Lung (tissue), 12 donors: ENCODE measurements around the gene DNMBP. TPM values are rescaled to one million over a fixed set of nuclear protein-coding genes. Genes with fewer than 3 reads are reported as not detected.

Source experiments
- ATAC-seq: fragments of 200-7000 bp; cut with Tn5 transposase; one replicate; pipeline ENCODE4 v1.9.1; 2020; ENCODE audit warnings: moderate number of reproducible peaks; ENCODE audit not compliant: insufficient read depth, low FRiP score
- DNase-seq, 3 donors: peaks; one replicate each; pipeline ENCODE4 v3.0.0-alpha.2; 2013 to 2017
- H3K27ac ChIP-seq, 2 donors: one replicate each; pipeline ENCODE4 v1.5.1; 2013; ENCODE audit warnings: mild to moderate bottlenecking in 2 of 2, moderate library complexity in 2 of 2, control low read depth in 1 of 2, inconsistent platforms in 1 of 2, low read depth in 1 of 2, low read length in 1 of 2
- H3K27me3 ChIP-seq, 3 donors: one replicate each; pipeline ENCODE4 v1.5.1; 2013; ENCODE audit warnings: low read length in 2 of 3; ENCODE audit not compliant: control insufficient read depth in 3 of 3, insufficient read depth in 3 of 3
- H3K36me3 ChIP-seq, 4 donors: one replicate each; pipeline ENCODE4 v1.5.1; 2013; ENCODE audit warnings: low read length in 4 of 4, mild to moderate bottlenecking in 1 of 4, moderate library complexity in 1 of 4; ENCODE audit not compliant: control insufficient read depth in 4 of 4, insufficient read depth in 4 of 4
- H3K4me1 ChIP-seq, 5 donors: one replicate each; pipeline ENCODE4 v1.5.1; 2013; ENCODE audit warnings: low read length in 5 of 5, mild to moderate bottlenecking in 2 of 5, moderate library complexity in 1 of 5; ENCODE audit not compliant: control insufficient read depth in 5 of 5, insufficient read depth in 5 of 5
- H3K4me3 ChIP-seq: one replicate; pipeline ENCODE4 v1.5.1; 2013; ENCODE audit warnings: mild to moderate bottlenecking, control low read depth, moderate library complexity
- H3K9ac ChIP-seq, 2 donors: one replicate each; pipeline ENCODE4 v1.5.1; 2013; ENCODE audit warnings: low read length in 2 of 2, control low read depth in 1 of 2; ENCODE audit not compliant: insufficient read depth in 1 of 2
- H3K9me3 ChIP-seq, 4 donors: one replicate each; pipeline ENCODE4 v1.5.1; 2013; ENCODE audit warnings: low read length in 3 of 4, mild to moderate bottlenecking in 1 of 4, moderate library complexity in 1 of 4; ENCODE audit not compliant: control insufficient read depth in 4 of 4, insufficient read depth in 3 of 4
- CTCF ChIP-seq: IDR thresholded peaks from 2 replicates; pipeline ENCODE4 v1.5.1; 2012; ENCODE audit warnings: mild to moderate bottlenecking; ENCODE audit errors: control extremely low read depth, extremely low read depth
- WGBS, 2 donors: extraction: QIAGEN DNeasy Blood & Tissue Kit; methylation state at CpG; one replicate each; pipeline ENCODE4 v1.1.7; 2013; 5-methylcytosine and 5-hydroxymethylcytosine counted together
- polyA plus RNA-seq, 2 donors: library from polyadenylated mRNA; stranded (reverse); fragments of 200-250 nt; gene quantifications; one replicate each; pipeline ENCODE4 v1.2.1, GENCODE V29; 2013
- total RNA-seq, 2 donors: library from RNA; depleted of rRNA in 1 of 2; stranded (reverse); fragments of >200 nt in 1 of 2; gene quantifications; one replicate each; pipeline ENCODE4 v1.2.1, GENCODE V29; 2014 to 2021
- donor health status: control.
- donor health status: control.
- donor health status: Bipolar disorder and iron deficiency.
- donor health status: healthy.
- donor health status: DM: yes; HTN: yes; CAD: no.

Gene DNMBP
- total and polyA plus RNA-seq, 4 donors = 6.5 to 31.0 (median 12.5) TPM

- Histone ChIP-seq H3K36me3 (peaks cover 0 to 2% (median 0%) of the 10 kb centered on the region in 4 donors), H3K9ac (no peak overlapping the region), H3K27ac (no peak overlapping the region), H3K27me3 (no peaks in the 10 kb centered on the region), H3K9me3 (no peaks in the 10 kb centered on the region), H3K4me3 (no peak overlapping the region), H3K4me1 (peaks cover 0 to 22% (median 0%) of the 10 kb centered on the region in 5 donors)
- 73 to 83% methylated on average over 3 of the region's 3 CpGs for whole genome bisulfite sequencing, 2 donors
- ATAC-seq = no peak
- no peak for DNase-seq
- TF ChIP-seq CTCF = no peak
Measured at GRCh38 chr10:99853655-99854054, 156.1 kb downstream of the DNMBP start.

- Histone ChIP-seq H3K9ac (no peak overlapping the region), H3K4me3 (no peak overlapping the region), H3K36me3 (peaks cover 0 to 2% (median 0%) of the 10 kb centered on the region in 4 donors), H3K27me3 (no peaks in the 10 kb centered on the region), H3K4me1 (peaks cover 0 to 22% (median 0%) of the 10 kb centered on the region in 5 donors), H3K27ac (no peak overlapping the region), H3K9me3 (no peaks in the 10 kb centered on the region)
- TF ChIP-seq CTCF = no peak
- 60 to 75% methylated on average over 3 of the region's 3 CpGs for WGBS, 2 donors
- ATAC-seq (no peak), DNase-seq (no peak)
Measured at GRCh38 chr10:99852481-99853213, 157.1 kb downstream of the DNMBP start.

GRCh38 chr10:99851825-99852224, 157.9 kb downstream of the DNMBP start:
- DNase-seq (no peak), ATAC-seq (no peak)
- 96 to 97% methylated on average over 3 of the region's 3 CpGs for WGBS, 2 donors
- Histone ChIP-seq H3K9ac (no peak overlapping the region), H3K27me3 (no peaks in the 10 kb centered on the region), H3K36me3 (peaks cover 0 to 2% (median 0%) of the 10 kb centered on the region in 4 donors), H3K4me1 (peaks cover 0 to 22% (median 0%) of the 10 kb centered on the region in 5 donors), H3K9me3 (no peaks in the 10 kb centered on the region), H3K27ac (no peak overlapping the region), H3K4me3 (no peak overlapping the region)
- TF ChIP-seq CTCF = no peak
